Adrenal gland (tissue), 5 donors: ENCODE results near the gene BACH2.

Experiments used
- POLR2A ChIP-seq, 2 donors: fragments of 450-650 bp; IDR thresholded peaks; one replicate each; pipeline ENCODE4 v1.6.1; 2017; ENCODE audit warnings: antibody characterized with exemption in 2 of 2, mild to moderate bottlenecking in 2 of 2, moderate library complexity in 1 of 2
- TF ChIP-seq, protein P1 (sequence below), 6 experiments: fragments of 450-650 bp in 4 of 6; fragments of 200-600 bp in 2 of 6; sonication (generic) in 1 of 6; IDR thresholded peaks; 1 replicate in 5 of 6; 2 replicates in 1 of 6; pipeline versions ENCODE4 v1.5.1 to v1.8.0; 2016 to 2021; ENCODE audit warnings: antibody characterized with exemption in 6 of 6, mild to moderate bottlenecking in 2 of 6, moderate library complexity in 1 of 6
- donor health status: DM: no; HTN: no; CAD: no.

DNA sequence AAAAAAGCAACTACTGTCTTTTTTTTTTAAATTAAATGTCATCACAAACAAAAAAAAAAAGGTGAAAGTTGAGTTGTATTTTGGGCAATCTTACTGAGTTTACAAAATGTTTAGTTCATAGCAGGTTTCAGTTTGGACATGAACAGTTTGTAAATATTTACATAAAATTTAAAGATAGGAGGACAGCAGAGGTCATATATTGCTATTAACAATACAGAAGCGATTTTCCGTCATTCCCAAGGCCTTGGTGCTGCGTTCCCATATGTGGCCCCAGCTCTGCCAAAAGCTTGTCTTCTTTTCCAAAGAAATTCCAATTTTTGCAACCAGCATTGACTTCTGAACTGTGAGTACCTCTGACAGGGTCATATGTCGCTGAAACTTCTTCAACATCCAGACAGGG, 5.1 kb downstream of the BACH2 start:
- TF ChIP-seq, protein P1, sequence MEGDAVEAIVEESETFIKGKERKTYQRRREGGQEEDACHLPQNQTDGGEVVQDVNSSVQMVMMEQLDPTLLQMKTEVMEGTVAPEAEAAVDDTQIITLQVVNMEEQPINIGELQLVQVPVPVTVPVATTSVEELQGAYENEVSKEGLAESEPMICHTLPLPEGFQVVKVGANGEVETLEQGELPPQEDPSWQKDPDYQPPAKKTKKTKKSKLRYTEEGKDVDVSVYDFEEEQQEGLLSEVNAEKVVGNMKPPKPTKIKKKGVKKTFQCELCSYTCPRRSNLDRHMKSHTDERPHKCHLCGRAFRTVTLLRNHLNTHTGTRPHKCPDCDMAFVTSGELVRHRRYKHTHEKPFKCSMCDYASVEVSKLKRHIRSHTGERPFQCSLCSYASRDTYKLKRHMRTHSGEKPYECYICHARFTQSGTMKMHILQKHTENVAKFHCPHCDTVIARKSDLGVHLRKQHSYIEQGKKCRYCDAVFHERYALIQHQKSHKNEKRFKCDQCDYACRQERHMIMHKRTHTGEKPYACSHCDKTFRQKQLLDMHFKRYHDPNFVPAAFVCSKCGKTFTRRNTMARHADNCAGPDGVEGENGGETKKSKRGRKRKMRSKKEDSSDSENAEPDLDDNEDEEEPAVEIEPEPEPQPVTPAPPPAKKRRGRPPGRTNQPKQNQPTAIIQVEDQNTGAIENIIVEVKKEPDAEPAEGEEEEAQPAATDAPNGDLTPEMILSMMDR (IDR thresholded peaks at IDR 0.05), result no peak
- no peak for TF ChIP-seq POLR2A (IDR thresholded peaks at IDR 0.05)
